Astrocyte (in vitro differentiated cells and primary cell): ENCODE data around the gene KIRREL3.

Experiments used
- CTCF ChIP-seq: IDR thresholded peaks from 2 replicates; pipeline ENCODE4 v1.5.1; 2011; ENCODE audit warnings: low read depth, mild to moderate bottlenecking, inconsistent platforms, low read length, moderate library complexity; ENCODE audit not compliant: insufficient read depth
- EZH2 ChIP-seq: IDR thresholded peaks from 2 replicates; pipeline ENCODE4 v1.6.1; 2012; ENCODE audit warnings: mild to moderate bottlenecking, low read length, inconsistent platforms; ENCODE audit not compliant: insufficient read depth

GRCh38 chr11:127042445-127042844 lies 41.9 kb upstream of the KIRREL3 start:
- no peak for TF ChIP-seq CTCF
- TF ChIP-seq EZH2, result no peak
